ENCODE measurements around the gene CDC27.
"Not testable (repeated sequence)": the region's sequence is repeated elsewhere in the genome, so short reads cannot be mapped to it uniquely, and the experiment has no call there.

Gene CDC27

DNA sequence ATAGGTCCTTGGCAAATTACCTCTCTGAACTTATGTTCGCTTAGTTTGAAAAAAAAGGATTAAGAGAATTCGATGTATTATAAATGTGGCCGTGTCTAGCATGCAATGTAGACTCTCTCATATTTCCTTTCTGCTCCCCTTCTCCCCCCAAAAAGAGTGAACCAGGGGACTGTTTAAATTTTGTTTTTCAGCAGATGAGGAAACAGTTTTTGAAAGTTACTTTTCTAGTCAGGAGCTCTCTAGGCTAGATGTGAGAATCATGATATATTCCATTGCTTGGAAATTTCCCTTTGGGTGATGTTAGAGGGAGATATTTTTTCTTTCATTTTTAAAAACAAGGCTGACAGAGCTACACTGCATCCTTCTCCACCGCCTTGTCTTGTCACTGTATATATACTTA, 1.1 kb upstream of the CDC27 start:
- no peak for DNase-seq

DNA sequence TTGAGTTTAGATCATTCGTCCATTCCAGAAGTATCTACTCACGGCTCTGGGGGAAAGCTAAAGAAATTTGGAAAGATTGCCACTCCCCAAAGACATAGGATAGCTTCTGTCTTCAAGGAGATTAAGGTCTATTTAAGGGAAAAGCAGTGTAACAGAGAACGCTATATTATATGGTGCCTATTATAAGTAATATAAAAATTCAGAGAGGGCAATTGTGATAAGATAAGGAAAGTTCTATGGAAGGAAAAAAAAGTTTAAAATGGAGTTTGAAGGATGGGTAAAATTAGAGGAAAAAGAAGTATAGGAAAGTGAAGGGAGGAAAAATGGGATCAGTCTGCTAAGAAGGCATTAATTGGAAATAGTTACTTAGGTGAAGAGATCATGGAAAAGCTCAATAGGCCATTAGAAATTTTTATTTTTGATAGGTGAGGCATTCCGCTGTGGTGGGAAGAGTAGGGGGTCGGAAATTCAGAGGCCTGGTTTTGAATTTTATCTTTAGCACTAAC, 690 bp upstream of the CDC27 start:
- no peak for DNase-seq

DNA sequence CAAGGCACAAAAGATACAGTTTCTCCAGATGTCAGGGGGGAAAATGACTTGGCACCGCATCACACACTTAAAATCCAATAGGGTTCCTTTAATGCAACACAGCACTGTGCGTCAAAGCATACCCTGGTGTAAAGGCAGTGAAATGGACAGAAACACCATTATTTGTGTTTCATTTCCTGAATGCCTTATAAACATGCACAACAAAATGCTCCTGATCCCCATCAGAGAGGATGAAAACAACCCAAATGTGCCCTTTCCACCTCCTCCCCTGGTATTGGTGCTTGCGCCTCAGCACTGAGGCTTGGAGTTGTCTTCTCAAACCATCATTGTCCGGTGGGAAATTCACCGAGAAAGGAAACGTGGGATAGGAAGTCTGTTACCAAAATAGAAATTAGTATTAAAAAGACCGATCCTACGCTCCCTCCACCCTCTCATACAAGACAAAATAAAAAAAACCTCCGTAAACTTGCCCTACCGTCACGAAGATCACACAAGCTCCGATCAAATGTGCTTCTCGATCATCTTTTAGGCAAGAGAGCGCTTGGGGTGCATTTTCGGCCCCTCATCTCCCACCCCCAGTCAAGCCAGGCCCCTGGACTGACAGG, 722 bp downstream of the CDC27 start:
- peak; percentile 51 for DNase-seq

DNA sequence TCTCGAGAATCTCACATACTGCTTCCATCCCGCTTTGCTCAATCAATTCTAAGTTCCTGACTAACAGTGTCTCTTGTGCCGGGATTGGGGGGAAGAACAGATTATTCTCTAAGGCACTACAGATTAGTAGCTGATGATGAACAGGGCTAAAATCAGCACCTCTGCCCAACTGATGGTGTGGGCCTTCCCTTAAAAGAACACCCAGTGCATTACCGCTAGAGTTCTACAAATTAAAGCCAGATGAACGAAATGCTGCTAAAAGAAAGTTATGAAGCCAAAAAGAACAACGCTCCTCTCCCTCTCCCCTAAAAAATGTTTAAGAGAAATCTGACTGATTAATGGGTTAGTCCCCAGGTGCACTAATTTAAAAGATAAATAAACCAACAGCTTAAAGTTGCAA, 4.4 kb downstream of the CDC27 start:
- no peak for DNase-seq

DNA sequence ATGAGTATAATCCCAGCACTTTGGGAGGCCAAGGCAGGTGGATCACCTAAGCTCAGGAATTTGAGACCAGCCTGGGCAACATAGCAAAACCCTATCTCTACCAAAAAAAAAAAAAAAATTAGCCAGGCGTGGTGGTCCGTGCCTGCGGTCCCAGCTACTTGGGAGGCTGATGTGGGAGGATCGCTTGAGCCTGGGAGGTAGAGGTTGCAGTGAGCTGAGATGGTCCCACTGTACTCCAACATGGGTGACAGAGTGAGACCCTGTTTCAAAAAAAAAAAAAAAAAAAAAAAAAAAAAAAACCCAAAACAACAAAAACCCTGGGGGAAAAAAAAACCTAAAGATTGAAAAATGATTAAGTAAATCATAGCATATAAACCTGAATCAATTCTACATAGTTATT, 8.1 kb downstream of the CDC27 start:
- not testable (repeated sequence) for DNase-seq

DNA sequence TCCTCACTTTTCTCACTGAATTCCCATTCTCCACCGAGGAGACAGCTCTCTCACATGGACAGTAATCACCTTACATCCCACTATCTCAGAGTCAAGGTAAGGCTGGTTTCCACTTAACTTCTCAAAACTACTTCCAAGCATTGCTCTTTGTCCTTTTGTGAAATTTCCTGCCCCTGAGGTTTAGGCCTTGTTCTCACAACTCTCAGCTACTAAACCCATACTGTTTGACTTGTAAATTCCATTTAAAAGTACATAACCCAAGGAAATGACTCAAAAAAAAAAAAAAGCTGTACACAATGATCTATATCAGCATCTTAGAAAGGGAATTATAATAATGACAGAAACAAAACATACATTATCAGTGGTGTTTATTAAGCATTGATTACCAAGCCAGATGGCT, 8.8 kb downstream of the CDC27 start:
- no peak for DNase-seq

DNA sequence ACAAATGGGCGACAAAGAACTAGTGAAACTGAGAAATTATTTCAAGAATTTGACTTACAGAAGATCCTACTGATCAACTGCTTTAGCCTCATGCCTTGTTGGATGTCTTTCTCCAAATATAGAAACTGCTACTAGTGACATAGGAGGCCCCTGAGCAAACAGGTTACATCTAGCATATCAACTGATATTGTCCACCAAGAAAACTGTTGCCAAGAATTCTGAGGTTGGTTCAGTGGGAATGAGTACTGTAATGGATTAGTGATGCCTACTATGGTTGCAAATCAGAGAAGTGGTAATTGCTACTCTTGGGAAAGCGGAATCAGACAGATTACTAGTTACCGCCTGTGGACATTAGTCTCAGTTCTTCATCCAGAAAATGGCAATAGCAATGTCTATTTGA, 10.0 kb downstream of the CDC27 start:
- DNase-seq = no peak

DNA sequence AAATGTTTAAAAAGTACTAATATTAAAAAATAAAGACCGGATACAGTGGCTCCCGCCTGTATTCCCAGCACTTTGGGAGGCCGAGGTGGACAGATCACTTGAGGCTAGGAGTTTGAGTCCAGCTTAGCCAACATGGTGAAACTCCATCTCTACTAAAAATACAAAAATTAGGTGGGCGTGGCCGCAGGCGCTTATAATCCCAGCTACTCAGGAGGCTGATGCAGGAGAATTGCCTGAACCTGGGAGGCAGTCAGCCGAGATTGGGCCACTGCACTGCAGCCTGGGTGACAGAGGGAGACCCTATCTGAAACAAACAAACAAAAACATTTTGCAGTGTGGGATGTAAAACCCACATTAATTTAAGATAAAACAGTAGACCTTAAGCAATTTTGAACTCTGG, 11.8 kb downstream of the CDC27 start:
- no peak for DNase-seq

DNA sequence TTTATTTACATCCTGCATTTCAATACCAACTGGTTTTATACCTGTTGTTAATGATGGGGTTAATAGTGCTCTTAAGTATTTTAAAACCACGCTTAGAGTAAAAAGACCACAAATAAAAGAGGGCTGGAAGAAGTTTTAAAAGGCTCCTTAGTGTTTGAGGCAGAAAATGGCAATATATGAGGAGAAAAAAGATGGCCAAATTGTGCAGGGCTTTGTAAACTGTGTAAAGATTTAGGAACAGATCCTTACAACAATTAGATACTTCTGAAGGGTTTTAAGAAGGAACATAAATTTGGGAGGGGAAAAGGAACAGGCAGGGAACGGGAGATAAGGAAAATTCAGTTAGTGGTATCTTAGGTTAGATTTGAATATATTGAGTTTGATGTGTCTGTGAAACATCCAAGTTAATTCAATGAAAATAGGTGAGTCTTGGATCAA, 12.7 kb downstream of the CDC27 start:
- DNase-seq = no peak

DNA sequence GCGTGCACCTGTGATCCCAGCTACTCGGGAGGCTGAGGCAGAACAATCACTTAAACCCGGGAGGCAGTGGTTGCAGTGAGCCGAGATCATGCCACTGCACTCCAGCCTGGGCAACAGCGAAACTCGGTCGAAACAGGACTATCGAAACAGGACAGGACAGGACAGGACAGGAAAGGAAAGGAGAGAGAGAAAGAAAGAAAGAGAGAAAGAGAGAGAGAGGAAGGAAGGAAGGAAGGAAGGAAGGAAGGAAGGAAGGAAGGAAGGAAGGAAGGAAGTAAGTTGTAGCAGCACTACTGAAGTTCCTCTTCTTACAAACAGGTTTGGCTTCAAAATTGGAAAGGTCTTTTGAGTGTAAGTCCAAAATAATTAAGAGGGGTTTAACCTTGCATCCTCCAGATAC, 14.3 kb downstream of the CDC27 start:
- DNase-seq = not testable (repeated sequence)

DNA sequence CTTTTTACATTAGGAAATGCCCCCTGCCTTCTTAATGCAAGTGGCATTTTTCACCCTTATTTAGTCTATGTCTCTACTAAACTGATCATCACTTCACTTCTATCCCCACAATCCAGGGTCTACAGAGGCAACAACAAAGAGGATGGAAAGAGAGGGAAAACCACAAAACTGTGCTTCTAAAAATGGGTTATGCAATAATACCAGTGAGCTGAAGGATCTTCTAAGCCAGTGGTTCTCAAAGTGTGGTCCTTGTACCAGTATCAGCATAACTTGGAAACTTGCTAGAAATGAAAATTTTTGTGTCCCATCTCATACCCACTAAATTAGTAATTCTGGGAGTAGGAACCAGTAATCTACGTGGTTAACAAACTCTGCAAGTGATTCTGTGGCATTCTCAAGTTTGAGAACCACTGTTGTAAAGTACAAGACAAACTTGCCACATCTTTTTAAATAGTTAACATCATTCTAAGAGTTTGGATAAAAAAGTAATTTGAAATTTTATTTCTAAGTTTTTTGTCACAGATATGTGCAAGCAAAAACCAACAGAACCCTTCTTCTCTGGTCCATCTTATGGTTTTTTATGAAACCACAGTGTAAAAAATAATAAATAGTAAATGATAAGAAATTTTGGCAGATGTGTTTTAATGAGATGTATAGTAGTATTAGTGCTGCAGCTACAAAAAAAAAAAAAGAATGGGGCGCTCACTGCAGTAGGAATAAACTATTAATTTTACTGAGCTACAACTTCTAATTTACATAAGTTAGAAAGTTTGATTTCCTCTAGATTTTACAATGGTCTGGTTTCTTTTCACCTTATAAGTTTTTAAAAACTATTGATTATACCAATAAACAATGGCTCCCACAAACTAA, 16.2 kb downstream of the CDC27 start:
- DNase-seq = no peak

DNA sequence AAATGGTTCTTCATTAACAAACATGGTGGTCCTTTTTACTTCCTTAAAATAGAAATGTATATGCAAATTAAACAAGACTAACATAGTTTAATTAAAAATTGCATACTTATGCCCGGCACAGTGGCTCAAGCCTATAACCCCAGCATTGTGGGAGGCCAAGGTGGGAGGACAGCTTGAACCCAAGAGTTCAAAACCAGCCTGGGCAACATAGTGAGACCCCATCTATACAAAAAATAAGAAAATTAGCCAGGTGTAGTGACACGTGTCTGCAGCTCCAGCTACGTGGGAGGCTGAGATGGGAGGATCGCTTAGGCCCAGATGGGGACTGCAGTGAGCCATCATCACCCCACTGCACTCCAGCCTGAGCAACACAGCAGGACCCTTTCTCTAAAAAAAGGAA, 18.4 kb downstream of the CDC27 start:
- no peak for DNase-seq

DNA sequence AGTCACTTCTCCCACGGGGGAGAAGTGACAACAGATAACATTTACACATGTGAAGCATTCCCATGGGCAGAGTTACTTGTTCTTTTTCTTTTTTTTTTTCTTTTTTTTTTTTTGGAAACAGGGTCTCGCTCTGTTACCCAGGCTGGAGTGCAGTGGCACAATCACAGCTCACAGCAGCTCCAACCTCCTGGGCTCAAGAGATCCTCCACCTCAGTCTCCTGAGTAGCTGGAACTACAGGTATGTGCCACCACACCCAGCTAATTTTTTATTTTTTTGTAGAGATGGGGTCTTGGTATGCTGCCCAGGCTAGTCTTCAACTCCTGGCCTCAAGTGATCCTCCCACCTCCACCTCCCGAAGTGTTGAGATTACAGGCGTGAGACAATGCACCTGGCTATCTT, 20.2 kb downstream of the CDC27 start:
- DNase-seq = not testable (repeated sequence)

DNA sequence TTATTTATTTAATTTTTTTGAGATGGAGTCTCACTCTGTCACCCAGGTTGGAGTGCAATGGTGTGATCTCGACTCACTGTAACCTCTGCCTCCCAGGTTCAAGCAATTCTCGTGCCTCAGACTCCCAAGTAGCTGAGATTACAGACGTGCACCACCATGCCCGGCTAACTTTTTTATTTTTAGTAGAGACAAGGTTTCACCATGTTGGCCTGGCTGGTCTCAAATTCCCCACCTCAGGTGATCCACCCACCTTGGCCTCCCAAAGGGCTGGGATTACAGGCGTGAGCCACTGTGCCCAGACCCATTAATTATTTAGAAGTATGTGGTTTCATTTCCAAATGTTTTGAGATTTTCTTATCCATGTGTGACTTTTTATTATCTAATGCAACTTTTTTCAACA, 22.2 kb downstream of the CDC27 start:
- DNase-seq = not testable (repeated sequence)

DNA sequence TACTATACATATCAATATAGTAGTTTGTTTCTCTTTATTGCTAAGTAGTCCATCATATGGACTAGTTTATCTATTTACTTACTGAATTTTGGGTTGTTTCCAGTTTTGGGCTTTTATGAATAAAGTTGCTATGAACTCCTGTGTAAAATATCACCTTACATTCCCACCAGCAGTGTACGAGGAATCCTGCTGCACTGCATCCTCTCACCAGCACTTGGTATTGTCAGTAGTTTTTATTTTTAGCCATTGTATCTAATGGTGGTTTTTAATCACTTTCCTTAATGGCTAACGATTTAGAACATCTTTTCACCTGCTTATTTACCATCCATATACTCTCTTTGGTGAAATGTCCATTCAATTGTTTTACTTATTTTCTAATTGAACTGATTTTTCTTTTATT, 24.0 kb downstream of the CDC27 start:
- no peak for DNase-seq

DNA sequence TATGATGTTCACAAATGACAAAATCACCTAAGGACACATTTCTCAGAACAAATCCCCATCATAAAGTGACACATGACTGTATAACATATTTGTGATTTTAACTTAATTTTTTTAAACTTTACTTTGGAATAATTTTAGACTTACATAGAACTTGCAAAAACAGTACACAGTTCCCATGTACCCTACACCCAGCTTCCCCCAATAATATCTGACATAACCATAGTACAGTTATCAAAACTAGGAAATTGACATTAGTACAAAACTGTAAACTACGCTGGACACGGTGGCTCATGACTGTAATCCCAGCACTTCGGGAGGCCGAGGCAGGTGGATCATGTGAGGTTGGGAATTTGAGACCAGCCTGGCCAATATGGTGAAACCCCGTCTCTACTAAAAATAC, 24.8 kb downstream of the CDC27 start:
- DNase-seq = no peak

DNA sequence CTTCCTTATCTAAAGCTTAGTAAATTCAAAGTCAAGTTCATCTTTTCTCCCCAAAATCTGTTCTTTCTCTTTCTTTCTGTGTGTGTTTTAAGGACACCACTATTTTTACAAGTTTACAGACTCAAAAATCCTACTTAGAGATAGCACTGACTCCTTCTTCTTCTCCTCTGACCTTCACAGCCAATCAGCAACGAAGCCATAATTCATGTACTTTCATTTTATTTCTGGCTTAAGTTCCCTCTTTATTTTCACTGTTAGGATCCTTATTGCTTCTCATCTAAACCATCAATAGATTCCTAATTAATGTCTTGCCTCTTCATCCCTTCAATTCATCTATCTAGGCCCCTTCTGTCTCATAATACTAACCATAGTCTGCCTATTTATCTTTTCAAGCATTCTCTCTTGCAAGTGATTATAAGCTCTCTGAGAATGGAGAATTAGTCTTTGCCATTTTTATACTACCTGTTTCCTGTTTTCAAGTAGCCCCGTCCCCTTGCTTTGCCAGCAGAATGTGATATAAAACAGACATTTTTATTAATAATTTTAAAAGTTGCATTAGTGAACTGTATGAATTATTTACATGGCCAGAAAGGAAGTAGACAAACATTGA, 27.0 kb downstream of the CDC27 start:
- DNase-seq = no peak

DNA sequence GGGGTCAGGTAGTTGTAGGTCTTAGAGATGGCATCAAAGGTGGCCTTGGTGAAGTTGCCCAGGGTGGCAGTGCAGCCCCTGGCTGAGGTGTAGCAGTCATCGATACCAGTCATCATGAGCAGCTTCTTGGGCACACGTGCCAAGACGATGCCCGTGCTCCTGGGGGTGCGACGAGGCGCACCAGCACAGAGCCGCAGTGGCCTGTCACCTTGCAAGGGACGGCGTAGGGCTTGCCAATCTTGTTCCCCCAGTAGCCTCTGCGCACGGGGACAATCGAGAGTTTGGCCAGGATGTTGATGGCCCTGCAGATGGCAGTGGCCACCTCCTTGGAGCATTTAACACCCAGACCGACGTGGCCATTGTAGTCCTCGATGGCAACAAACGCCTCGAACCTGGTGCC, 29.8 kb downstream of the CDC27 start:
- DNase-seq = no peak

DNA sequence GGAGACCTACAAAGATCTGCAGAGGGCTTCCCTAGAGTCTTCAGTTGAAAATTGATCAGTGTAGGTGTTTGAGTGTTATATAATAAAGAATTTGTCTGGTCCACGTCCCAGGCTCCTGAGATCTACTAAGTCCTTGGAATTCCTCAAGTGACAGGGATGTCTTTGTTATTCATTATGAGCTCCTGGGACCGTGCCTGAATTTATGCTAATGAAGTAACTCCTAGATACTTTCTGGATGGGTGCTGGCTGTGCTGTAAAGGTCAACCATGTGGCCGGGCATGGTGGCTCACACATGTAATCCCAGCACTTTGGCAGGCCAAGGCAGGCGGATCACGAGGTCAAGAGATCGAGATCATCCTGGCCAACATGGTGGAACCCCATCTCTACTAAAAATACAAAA, 43.7 kb downstream of the CDC27 start:
- no peak for DNase-seq

DNA sequence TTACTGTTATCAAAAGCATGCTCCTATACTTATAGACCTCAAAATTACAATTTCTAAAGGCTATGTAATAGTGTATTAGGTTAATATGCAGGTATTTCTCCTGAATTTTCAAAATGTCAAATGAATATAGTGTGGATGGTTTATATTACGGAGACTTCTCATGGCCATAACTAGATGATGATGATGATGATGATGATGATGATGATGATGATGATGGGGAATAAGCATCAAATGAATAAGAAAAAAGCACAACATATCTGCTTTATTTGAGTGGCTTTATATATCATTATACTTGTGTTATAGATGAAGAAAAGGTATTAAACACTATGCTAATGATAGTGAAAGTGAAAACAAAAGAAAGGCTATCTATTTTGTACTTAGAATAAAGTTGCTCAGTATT, 53.9 kb downstream of the CDC27 start:
- no peak for DNase-seq

DNA sequence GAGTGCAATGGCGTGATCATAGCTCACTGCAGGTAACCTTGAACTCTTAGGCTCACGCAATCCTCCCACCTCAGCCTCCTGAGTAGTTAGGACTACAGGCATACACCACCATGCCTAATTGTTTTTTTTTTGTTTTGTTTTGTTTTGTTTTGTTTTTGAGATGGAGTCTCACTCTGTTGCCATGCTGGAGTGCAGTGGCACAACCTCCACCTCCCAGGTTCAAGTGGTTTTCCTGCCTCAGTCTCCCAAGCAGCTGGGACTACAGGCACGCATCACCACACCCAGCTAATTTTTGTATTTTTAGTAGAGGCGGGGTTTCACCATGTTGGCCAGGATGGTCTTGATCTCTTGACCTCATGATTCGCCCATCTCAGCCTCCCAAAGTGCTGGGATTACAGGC, 54.7 kb downstream of the CDC27 start:
- DNase-seq = not testable (repeated sequence)

DNA sequence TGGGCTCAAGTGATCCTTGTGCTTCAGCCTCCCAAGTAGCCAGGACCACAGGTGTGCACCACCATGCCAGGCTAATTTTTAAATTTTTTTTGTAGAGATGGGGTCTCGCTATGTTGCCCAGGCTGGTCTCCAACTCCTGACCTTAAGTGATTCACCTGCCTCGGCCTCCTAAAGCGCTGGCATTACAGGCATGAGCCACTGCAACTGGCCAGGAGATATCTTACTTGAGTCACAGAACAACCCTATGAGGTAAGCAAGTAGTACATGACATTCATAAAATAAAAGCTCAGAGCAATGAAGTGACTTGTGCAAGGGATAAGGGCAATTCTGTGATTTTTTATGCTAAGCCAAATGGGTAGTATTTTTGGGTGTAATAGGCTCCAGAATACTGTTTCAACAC, 57.3 kb downstream of the CDC27 start:
- DNase-seq = no peak

DNA sequence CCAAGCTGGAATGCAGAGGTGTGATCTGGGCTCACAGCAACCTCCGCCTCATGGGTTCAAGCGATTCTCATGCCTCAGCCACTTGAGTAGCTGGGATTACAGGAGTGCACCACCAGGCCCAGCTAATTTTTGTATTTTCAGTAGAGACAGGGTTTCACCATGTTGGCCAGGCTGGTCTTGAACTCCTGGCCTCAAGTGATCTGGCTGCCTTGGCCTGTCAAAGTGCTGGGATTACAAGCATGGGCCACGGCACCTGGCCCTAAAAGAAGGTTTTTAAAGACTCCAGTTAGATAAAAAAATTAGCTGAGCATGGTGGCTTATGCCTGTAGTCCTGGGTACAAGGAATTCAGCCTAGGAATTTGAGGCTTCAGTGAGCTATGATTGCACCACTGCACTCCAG, 62.3 kb downstream of the CDC27 start:
- not testable (repeated sequence) for DNase-seq

DNA sequence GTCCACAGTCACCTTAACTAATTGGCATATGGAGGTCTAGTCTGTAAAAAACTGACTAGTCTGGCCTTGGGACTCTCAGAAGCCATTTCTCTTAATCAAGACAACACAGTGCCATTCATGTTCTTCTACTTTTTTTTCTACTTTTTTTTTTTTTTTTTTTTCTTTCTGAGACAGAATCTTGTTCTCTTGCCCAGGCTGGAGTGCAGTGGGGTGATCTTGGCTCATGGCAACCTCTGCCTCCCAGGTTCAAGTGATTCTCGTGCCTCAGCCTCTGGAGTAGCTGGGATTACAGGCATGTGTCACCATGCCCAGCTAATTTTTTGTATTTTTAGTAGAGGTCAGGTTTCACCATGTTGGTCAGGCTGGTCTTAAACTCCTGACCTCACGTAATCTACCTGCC, 65.8 kb downstream of the CDC27 start:
- DNase-seq = peak; percentile 6

All from NCI-H82 (cell line).